Natural killer cell (primary cell): Measurements from ENCODE around the gene F2. TPM values are rescaled to one million over a fixed set of nuclear protein-coding genes. Genes with fewer than 3 reads are reported as not detected.
A peak's percentile ranks its signal among the peaks of the same experiment; 100 is the strongest.

Experiments used
- ATAC-seq, 3 donors: fragments of 150-1000 bp in 2 of 3; fragments of 200-7000 bp in 1 of 3; cut with Tn5 transposase; 1 replicate in 1 of 3; 2 replicates in 2 of 3; pipeline ENCODE4 v1.10.0; 2021; ENCODE audit warnings: mild to moderate bottlenecking in 2 of 3, moderate library complexity in 2 of 3
- DNase-seq, 2 donors: peaks; one replicate each; pipeline versions ENCODE4 v3.0.0 to v3.0.0-alpha.2; 2013 to 2021; ENCODE audit warnings: mixed read lengths in 1 of 2
- H3K27ac ChIP-seq: one replicate; pipeline ENCODE4 v1.5.1; 2013; ENCODE audit warnings: mild to moderate bottlenecking, low read length
- H3K27me3 ChIP-seq: one replicate; pipeline ENCODE4 v1.6.1; 2013; ENCODE audit warnings: low read length; ENCODE audit not compliant: control insufficient read depth, insufficient read depth
- H3K36me3 ChIP-seq: one replicate; pipeline ENCODE4 v1.6.1; 2013; ENCODE audit warnings: low read length; ENCODE audit not compliant: control insufficient read depth, insufficient read depth
- H3K4me1 ChIP-seq: one replicate; pipeline ENCODE4 v1.6.1; 2013; ENCODE audit warnings: low read length; ENCODE audit not compliant: control insufficient read depth, insufficient read depth
- H3K4me3 ChIP-seq: one replicate; pipeline ENCODE4 v1.5.1; 2013; ENCODE audit warnings: low read length
- H3K9me3 ChIP-seq: one replicate; pipeline ENCODE4 v1.6.1; 2013; ENCODE audit warnings: low read length; ENCODE audit not compliant: control insufficient read depth, insufficient read depth
- H3K27ac Mint-ChIP-seq, 2 donors: one replicate each; pipeline ENCODE4 v1.8.0; 2022; ENCODE audit warnings: mild to moderate bottlenecking in 2 of 2, mixed read lengths in 2 of 2, moderate library complexity in 1 of 2
- H3K27me3 Mint-ChIP-seq, 2 donors: one replicate each; pipeline ENCODE4 v1.8.0; 2022; ENCODE audit warnings: low read depth in 2 of 2, mixed read lengths in 2 of 2
- H3K36me3 Mint-ChIP-seq: one replicate; pipeline ENCODE4 v1.8.0; 2022; ENCODE audit warnings: mixed read lengths
- H3K4me1 Mint-ChIP-seq, 2 donors: one replicate each; pipeline ENCODE4 v1.8.0; 2022; ENCODE audit warnings: mixed read lengths in 2 of 2
- H3K4me3 Mint-ChIP-seq: one replicate; pipeline ENCODE4 v1.8.0; 2022; ENCODE audit warnings: mild to moderate bottlenecking, moderate library complexity, mixed read lengths
- H3K9me3 Mint-ChIP-seq, 2 donors: one replicate each; pipeline ENCODE4 v1.8.0; 2022; ENCODE audit warnings: mixed read lengths in 2 of 2
- CTCF ChIP-seq: fragments of 200-600 bp; IDR thresholded peaks from one replicate; pipeline ENCODE4 v1.8.0; 2022; ENCODE audit warnings: antibody characterized with exemption
- WGBS: methylation state at CpG from one replicate; pipeline ENCODE4 v1.1.7; 2013; ENCODE audit warnings: missing lambda C conversion rate; ENCODE audit not compliant: insufficient coverage; 5-methylcytosine and 5-hydroxymethylcytosine counted together
- intact Hi-C: fragments of 100-400 bp; cut with micrococcal nuclease; formaldehyde crosslinking; loops from one replicate; pipeline ENCODE4 v1.14.2; 2022
- total RNA-seq, 4 donors: library from RNA; stranded (reverse); fragments of 120-200 nt in 1 of 4; gene quantifications; one replicate each; pipeline versions ENCODE4 v1.2.3 to v1.2.4, GENCODE V29; 2013 to 2022

F2 gene
- total RNA-seq, 3 donors from 2014 or later (not counting 1 experiment from before 2014, with no cell fraction given): 0.14 TPM; not detected in 2

GRCh38 chr11:46738887-46739286 is 19.9 kb downstream of the F2 start:
- peaks cover 21% of the 10 kb centered on the region for H3K36me3 ChIP-seq
- ATAC-seq: no peak
- no peak for TF ChIP-seq CTCF
- Mint-ChIP-seq H3K4me1 (no peaks in the 10 kb centered on the region), H3K36me3 (peaks cover 14% of the 10 kb centered on the region), H3K9me3 (no peaks in the 10 kb centered on the region), H3K27me3 (no peaks in the 10 kb centered on the region), H3K4me3 (no peak overlapping the region), H3K27ac (peak overlapping the region in 1 of 2 donors; percentile 32)
- no peaks in the 10 kb centered on the region for H3K27me3 ChIP-seq
- intact Hi-C loops: no loop called here
- H3K9me3 ChIP-seq: no peaks in the 10 kb centered on the region
- H3K27ac ChIP-seq: no peak overlapping the region
- WGBS: 88% methylated on average over 6 of the region's 6 CpGs
- H3K4me3 ChIP-seq: no peak overlapping the region
- no peak for DNase-seq
- no peaks in the 10 kb centered on the region for H3K4me1 ChIP-seq

GRCh38 chr11:46741600-46742484 is 22.8 kb downstream of the F2 start:
- peaks cover 28% of the 10 kb centered on the region for H3K36me3 Mint-ChIP-seq
- no peak overlapping the region for H3K4me3 Mint-ChIP-seq
- intact Hi-C loops: no loop called here
- Histone ChIP-seq H3K4me3 (no peak overlapping the region), H3K36me3 (peaks cover 45% of the 10 kb centered on the region), H3K27ac (no peak overlapping the region), H3K27me3 (no peaks in the 10 kb centered on the region), H3K9me3 (no peaks in the 10 kb centered on the region), H3K4me1 (no peaks in the 10 kb centered on the region)
- ATAC-seq (no peak), DNase-seq (no peak)
- TF ChIP-seq CTCF: no peak
- H3K27me3 Mint-ChIP-seq: no peaks in the 10 kb centered on the region
- no peak overlapping the region for H3K27ac Mint-ChIP-seq
- H3K9me3 Mint-ChIP-seq: no peaks in the 10 kb centered on the region
- 79% methylated on average over 12 of the region's 12 CpGs for WGBS
- H3K4me1 Mint-ChIP-seq: no peaks in the 10 kb centered on the region

GRCh38 chr11:46743043-46743442 is 24.0 kb downstream of the F2 start:
- TF ChIP-seq CTCF: no peak
- Histone ChIP-seq H3K9me3 (no peaks in the 10 kb centered on the region), H3K4me3 (no peak overlapping the region), H3K27me3 (no peaks in the 10 kb centered on the region), H3K36me3 (peaks cover 52% of the 10 kb centered on the region), H3K4me1 (no peaks in the 10 kb centered on the region), H3K27ac (no peak overlapping the region)
- no peak for DNase-seq
- Mint-ChIP-seq H3K36me3 (peaks cover 37% of the 10 kb centered on the region), H3K27me3 (no peaks in the 10 kb centered on the region), H3K9me3 (no peaks in the 10 kb centered on the region), H3K27ac (peak overlapping the region; percentile 5 to 23), H3K4me3 (no peak overlapping the region), H3K4me1 (no peaks in the 10 kb centered on the region)
- intact Hi-C loops: no loop called here
- WGBS: 97% methylated on average over 2 of the region's 2 CpGs
- no peak for ATAC-seq
